GM19395 (cell line): ENCODE data around the gene TCP11.

Source experiments
- ATAC-seq: cut with Tn5 transposase; IDR thresholded peaks from one replicate; pipeline ENCODE4 v1.9.1; 2021; ENCODE audit warnings: mild to moderate bottlenecking, moderate library complexity; ENCODE audit not compliant: unreplicated experiment

The TCP11 gene

DNA sequence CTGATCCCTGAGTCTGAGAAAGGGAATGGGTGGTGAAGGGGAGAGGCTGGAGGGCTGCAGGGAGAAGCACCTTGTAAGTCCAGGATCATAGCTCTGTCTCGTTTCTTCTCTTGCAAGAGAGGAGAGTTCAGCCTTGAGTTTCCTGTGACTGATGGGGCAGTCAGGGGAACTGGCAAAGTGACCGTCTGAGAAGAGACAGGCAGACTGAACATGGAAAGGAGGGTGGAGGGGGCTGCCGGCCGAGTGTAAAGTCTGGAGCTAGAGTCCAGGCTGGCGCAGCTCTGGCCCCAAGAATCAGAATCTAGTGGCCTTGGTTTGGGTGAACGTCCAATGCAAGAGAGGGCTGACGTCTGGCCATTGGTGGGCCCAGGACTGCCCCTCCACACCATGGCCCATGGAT, 72.5 kb downstream of the TCP11 start:
- ATAC-seq: no peak

DNA sequence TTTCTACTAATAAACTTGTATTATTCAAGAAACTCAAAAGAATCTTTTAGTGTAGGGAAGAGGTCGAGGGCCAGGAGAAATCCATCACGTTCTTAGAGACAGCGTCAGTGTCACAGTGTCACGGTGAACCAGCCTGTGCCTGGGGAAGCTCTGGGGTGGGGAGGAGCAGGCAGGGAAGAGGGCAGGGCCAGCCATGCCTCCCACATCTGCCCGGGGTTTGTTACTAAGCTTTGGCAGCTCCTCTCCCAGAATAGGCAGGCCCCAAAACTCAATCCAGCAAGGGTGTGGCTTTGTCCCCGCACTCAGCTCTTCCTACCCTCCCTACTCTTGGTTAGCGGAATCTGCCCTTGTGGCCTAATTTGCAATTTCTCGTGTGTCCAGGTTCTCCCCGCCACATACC, 72.9 kb downstream of the TCP11 start:
- no peak for ATAC-seq
